NCI-H446 (cell line): ENCODE data around the gene GPR161.

Experiments used
- DNase-seq, 2 experiments: peaks; one replicate each; lab custom pipeline; 2025; lab: John Stamatoyannopoulos, UW

The GPR161 gene

DNA sequence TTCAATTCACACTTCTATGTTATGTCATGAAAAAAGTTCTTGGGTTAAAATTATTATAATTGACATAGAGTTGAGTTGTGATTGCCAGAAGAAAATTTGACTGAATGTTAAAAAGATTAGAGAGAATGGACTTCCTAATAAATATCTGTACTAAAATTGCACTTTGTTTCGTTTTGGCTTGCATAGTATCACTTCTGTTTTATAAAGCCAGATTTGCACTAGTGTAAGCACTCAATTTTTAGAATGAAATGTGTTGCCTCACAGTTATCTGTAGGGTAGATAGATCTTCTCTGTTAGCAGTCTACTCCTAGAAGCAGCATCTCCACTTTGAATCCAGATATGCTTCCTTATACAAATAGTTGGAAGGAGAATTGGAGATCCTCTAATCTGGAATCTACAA, 104.7 kb downstream of the GPR161 start:
- no peak for DNase-seq

DNA sequence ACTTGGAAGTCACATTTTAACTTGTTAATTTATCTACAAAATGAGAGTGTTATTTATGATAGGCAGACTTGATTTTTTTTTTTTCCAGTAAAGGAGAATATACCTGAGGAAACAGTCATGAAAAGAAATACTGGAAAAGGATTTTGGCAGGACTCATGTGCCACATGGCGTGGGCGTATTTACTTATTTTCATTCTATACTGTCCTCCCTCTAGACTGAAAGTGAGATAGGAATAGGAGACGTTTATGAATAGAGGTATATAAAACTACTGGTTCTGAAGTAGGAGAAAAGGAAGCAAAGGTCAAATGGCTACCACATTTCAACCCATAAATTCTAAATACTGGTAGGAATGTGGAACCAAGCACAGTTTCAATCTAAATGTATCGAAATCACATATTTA, 105.1 kb downstream of the GPR161 start:
- DNase-seq, result no peak

DNA sequence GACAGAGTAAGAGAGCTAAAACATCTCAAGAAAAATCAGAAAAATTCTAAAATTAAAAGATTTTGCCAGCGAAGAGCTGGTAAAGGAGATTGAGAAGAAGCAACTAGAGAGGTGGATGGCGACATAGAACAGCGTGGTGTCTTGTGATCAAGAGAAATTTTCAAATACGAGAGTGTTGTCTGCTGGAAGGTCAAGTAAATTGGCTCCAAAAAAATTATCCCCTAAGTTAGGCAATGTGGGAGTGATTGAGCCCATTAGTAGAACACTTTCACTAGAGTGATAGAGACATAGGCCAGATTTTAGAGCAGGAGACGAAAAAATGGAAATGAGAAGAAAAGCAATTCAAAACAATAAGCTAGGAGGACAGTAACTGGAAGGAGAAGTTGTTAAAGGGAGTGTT, 105.5 kb downstream of the GPR161 start:
- no peak for DNase-seq
